Ascending aorta (tissue), 2 donors: Measurements from ENCODE around the gene TAAR1. TPM values are rescaled to one million over a fixed set of nuclear protein-coding genes. Genes with fewer than 3 reads are reported as not detected.

ENCODE experiments used
- DNase-seq, 2 donors: peaks; one replicate each; pipeline ENCODE4 v3.0.0-alpha.2; 2019; ENCODE audit warnings: low spot score in 2 of 2
- H3K27ac ChIP-seq, 2 donors: fragments of 200-600 bp; sonication (generic); one replicate each; pipeline ENCODE4 v1.5.1; 2016 to 2017; ENCODE audit warnings: mild to moderate bottlenecking in 1 of 2
- H3K27me3 ChIP-seq: fragments of 200-600 bp; sonication (generic); one replicate; pipeline ENCODE4 v1.5.1; 2017
- H3K36me3 ChIP-seq, 2 donors: fragments of 200-600 bp; sonication (generic); one replicate each; pipeline ENCODE4 v1.5.1; 2016
- H3K4me1 ChIP-seq, 2 donors: fragments of 200-600 bp; sonication (generic); one replicate each; pipeline ENCODE4 v1.5.1; 2016 to 2017; ENCODE audit warnings: mild to moderate bottlenecking in 1 of 2
- H3K4me3 ChIP-seq, 2 donors: fragments of 200-600 bp; sonication (generic); one replicate each; pipeline ENCODE4 v1.5.1; 2016 to 2017; ENCODE audit warnings: mild to moderate bottlenecking in 1 of 2
- H3K9me3 ChIP-seq, 2 donors: fragments of 200-600 bp; sonication (generic); one replicate each; pipeline ENCODE4 v1.5.1; 2016
- intact Hi-C: fragments of 100-400 bp; cut with DNase I; formaldehyde crosslinking; loops from one replicate; pipeline ENCODE4 v1.15.1; 2023
- total RNA-seq: library from RNA; depleted of rRNA; stranded (reverse); fragments of >200 nt; gene quantifications from one replicate; pipeline ENCODE4 v1.1.0, GENCODE V29; 2016
- TF ChIP-seq, protein P1 (sequence below), 3 experiments: fragments of 200-600 bp in 2 of 3; fragments of 450-650 bp in 1 of 3; sonication (generic) in 2 of 3; IDR thresholded peaks; one replicate each; pipeline ENCODE4 v1.5.1; 2016 to 2019; ENCODE audit warnings: antibody characterized with exemption in 3 of 3, mild to moderate bottlenecking in 1 of 3, moderate library complexity in 1 of 3

The TAAR1 gene
- total RNA-seq, 1 donor from 2014 or later: not detected

DNA sequence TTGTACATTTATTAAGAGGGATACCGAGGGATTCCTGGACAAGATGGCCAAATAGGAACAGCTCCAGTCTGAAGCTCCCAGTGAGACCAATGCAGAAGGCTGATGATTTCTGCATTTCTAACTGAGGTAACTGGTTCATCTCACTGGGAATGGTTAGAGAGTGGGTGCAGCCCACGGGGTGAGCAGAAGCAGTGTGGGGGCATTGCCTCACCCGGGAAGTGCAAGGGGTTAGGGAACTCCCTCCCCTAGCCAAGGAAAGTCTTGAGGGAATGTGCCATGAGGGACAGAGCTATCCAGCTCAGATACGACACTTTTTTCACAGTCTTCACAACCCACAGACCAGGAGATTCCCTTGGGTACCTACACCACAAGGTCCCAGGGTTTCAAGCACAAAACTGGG is 24.2 kb downstream of the TAAR1 start:
- intact Hi-C loops: no loop called here

DNA sequence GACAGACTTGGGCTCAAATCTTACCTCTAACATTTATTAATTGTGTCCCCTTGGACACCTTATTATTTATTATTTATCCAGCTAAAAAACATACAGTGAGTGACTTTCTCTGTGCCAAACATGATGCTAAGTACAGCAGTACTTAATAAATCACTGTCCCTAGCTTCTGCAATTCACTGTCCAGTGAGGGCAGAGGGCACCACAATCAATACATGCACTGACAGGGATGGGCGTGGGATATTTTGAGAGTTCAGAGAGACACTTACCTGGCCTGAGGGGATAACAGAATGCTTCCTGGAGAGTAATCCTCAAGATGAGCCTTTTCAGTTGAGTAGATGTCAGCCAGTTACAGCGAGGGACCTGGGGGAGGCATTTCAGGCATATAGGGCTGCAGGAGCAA is 25.6 kb downstream of the TAAR1 start:
- DNase-seq: no peak
- Histone ChIP-seq H3K9me3 (peaks cover 0 to 3% of the 10 kb centered on the region in 2 donors), H3K4me1 (no peaks in the 10 kb centered on the region), H3K4me3 (no peak overlapping the region), H3K27me3 (no peaks in the 10 kb centered on the region), H3K27ac (no peak overlapping the region), H3K36me3 (no peaks in the 10 kb centered on the region)
- intact Hi-C loops: no loop called here
- TF ChIP-seq, protein P1, sequence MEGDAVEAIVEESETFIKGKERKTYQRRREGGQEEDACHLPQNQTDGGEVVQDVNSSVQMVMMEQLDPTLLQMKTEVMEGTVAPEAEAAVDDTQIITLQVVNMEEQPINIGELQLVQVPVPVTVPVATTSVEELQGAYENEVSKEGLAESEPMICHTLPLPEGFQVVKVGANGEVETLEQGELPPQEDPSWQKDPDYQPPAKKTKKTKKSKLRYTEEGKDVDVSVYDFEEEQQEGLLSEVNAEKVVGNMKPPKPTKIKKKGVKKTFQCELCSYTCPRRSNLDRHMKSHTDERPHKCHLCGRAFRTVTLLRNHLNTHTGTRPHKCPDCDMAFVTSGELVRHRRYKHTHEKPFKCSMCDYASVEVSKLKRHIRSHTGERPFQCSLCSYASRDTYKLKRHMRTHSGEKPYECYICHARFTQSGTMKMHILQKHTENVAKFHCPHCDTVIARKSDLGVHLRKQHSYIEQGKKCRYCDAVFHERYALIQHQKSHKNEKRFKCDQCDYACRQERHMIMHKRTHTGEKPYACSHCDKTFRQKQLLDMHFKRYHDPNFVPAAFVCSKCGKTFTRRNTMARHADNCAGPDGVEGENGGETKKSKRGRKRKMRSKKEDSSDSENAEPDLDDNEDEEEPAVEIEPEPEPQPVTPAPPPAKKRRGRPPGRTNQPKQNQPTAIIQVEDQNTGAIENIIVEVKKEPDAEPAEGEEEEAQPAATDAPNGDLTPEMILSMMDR (IDR thresholded peaks at IDR 0.05): no peak

More for the DNA sequence above, 24.2 kb downstream of the TAAR1 start:
- Histone ChIP-seq H3K27me3 (no peaks in the 10 kb centered on the region), H3K9me3 (peaks cover 0 to 3% of the 10 kb centered on the region in 2 donors), H3K4me1 (no peaks in the 10 kb centered on the region), H3K4me3 (no peak overlapping the region), H3K36me3 (no peaks in the 10 kb centered on the region), H3K27ac (no peak overlapping the region)
- TF ChIP-seq, protein P1 (IDR thresholded peaks at IDR 0.05): no peak
- DNase-seq: no peak

DNA sequence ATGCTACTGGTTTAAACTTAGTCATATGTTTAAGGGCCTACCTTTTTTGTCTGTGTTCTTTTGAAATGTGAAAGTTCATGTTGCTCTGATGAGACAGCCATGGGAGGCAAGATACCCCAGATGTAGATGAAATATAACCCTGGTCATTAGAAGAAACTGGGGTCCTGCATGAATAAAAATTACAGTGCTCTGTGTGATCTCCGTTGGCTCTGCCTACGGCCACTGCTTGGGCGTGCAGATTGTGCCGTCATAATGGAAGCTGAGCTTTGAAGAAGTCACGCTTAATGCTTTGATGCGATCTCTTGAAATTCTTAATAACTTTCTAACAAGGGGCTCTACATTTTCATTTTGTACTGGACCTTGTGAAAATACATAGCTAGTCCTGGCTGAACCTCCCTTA is 34.8 kb downstream of the TAAR1 start, which contains the start of gene TAAR2:
Gene TAAR2 (minus strand): TSS at position 101 of the 400 bp plus-strand sequence. CDS start 0 bp downstream, at position 101.
- intact Hi-C loops: no loop called here
- TF ChIP-seq, protein P1 (IDR thresholded peaks at IDR 0.05): no peak
- no peaks in the 10 kb centered on the region for H3K27me3 ChIP-seq
- H3K36me3 ChIP-seq: no peaks in the 10 kb centered on the region
- H3K9me3 ChIP-seq: peaks cover 0 to 4% of the 10 kb centered on the region in 2 donors
- H3K27ac ChIP-seq: no peak within 1 kb of the TSS
- no peaks in the 10 kb centered on the region for H3K4me1 ChIP-seq
- DNase-seq: no peak
- H3K4me3 ChIP-seq: no peak within 1 kb of the TSS

DNA sequence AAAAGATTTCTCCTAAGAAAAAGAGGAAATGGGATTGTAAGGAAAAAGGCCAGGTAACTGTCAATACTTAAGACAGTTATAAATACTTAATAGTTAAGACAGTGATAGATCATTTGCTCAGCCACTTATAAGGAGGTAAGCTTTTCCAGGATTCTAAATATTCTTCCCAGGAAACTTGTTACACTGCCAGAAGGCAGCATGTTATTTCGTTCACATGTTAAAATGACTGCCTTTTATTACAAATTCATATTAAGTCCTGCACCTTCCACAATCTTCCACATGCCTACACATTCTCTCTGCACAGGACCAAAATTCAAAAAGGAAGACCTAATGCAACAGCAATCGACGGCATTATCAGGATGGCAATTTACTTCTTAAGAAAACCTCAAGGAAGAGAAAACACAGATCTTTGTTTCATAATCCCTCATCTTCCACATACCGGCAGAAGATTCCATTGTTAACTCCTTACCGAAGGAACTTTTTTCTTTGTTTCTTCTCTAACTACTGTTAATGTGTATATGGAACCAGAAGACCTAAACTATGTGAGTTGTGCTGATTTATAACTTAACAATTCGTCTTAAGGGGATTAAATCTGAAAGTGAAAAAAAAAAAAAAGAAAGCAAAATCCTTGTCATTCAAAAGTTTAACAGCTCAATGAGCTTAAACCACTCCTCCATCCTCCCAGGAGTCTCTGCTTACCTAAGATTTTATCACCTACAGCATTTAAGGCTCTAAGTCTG is 35.7 kb downstream of the TAAR1 start:
- H3K4me3 ChIP-seq: no peak overlapping the region
- no peak for DNase-seq
- H3K27ac ChIP-seq: no peak overlapping the region
- H3K36me3 ChIP-seq: no peaks in the 10 kb centered on the region
- intact Hi-C loops: no loop called here
- TF ChIP-seq, protein P1 (IDR thresholded peaks at IDR 0.05): no peak
- no peaks in the 10 kb centered on the region for H3K27me3 ChIP-seq
- H3K4me1 ChIP-seq: no peaks in the 10 kb centered on the region
- peaks cover 0 to 4% of the 10 kb centered on the region in 2 donors for H3K9me3 ChIP-seq

DNA sequence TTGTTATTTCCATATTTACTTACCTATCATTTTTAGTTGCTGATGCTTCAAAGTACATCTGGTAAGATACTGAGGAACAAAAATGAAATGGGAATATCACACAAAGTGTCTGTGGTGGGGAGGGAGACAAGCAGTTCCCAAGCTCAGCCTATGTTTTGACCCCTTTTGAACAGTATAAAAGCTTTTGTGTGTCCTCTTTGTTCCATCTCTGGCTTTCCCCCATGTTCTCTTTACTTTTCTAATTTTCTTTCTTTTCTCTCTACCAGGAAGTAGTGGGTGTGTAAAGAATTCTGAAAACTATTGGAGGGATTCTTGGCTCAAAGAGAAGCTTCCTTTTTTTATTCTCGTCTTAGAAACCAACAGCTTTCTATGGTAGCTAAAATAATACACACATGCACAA is 42.3 kb downstream of the TAAR1 start:
- Histone ChIP-seq H3K4me3 (no peak overlapping the region), H3K36me3 (no peaks in the 10 kb centered on the region), H3K27me3 (no peaks in the 10 kb centered on the region), H3K27ac (no peak overlapping the region), H3K4me1 (no peaks in the 10 kb centered on the region), H3K9me3 (no peaks in the 10 kb centered on the region)
- TF ChIP-seq, protein P1 (IDR thresholded peaks at IDR 0.05): no peak
- intact Hi-C loops: no loop called here
- DNase-seq: no peak
